GM12873 (cell line): ENCODE data around the gene PSME4.

Experiments used
- CTCF ChIP-seq: IDR thresholded peaks from 2 replicates; pipeline ENCODE4 v1.5.1; 2012; ENCODE audit warnings: low read depth, mild to moderate bottlenecking, moderate library complexity, low read length, control low read depth; ENCODE audit not compliant: insufficient read depth; ENCODE audit errors: missing control alignments

Gene PSME4

GRCh38 chr2:53826587-53827397 is 144.0 kb downstream of the PSME4 start:
- no peak for TF ChIP-seq CTCF

- no peak for TF ChIP-seq CTCF
These were observed 144.8 kb downstream of the PSME4 start for GRCh38 chr2:53826030-53826410.

- peak; percentile 30 for TF ChIP-seq CTCF
These were observed 147.2 kb downstream of the PSME4 start for GRCh38 chr2:53823639-53824038.

- no peak for TF ChIP-seq CTCF
These were observed 149.0 kb downstream of the PSME4 start for GRCh38 chr2:53821810-53822209.

GRCh38 chr2:53820711-53821110 is 150.1 kb downstream of the PSME4 start:
- TF ChIP-seq CTCF: no peak

- no peak for TF ChIP-seq CTCF
These were observed 150.7 kb downstream of the PSME4 start for GRCh38 chr2:53820048-53820447.

- no peak for TF ChIP-seq CTCF
These were observed 151.2 kb downstream of the PSME4 start for GRCh38 chr2:53819634-53820033.
